NCI-H526 (cell line): Measurements from ENCODE around the gene IP6K1.

ENCODE experiments used
- DNase-seq, 2 experiments: peaks; one replicate each; lab custom pipeline; 2025; lab: John Stamatoyannopoulos, UW

The IP6K1 gene

DNA sequence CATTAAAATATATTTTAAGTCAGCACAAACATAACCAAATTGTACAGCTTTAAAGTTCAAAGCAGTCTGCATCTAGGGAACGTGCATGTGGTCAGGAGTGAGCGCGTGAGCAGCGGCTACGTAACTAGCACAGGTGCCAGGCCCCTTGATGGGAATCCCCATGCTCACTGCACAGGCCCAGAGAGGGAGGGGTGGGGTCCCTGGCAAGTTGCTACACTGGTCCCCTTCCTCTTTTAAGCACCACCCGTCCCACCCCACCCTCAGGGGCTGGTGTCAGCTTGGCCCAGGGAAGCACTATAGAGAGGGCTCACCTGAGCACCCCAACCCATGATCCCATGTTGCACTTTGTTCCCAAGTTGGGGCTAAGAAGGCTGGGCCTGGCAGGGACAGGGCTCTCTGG, 61.8 kb downstream of the IP6K1 start:
- DNase-seq = no peak

DNA sequence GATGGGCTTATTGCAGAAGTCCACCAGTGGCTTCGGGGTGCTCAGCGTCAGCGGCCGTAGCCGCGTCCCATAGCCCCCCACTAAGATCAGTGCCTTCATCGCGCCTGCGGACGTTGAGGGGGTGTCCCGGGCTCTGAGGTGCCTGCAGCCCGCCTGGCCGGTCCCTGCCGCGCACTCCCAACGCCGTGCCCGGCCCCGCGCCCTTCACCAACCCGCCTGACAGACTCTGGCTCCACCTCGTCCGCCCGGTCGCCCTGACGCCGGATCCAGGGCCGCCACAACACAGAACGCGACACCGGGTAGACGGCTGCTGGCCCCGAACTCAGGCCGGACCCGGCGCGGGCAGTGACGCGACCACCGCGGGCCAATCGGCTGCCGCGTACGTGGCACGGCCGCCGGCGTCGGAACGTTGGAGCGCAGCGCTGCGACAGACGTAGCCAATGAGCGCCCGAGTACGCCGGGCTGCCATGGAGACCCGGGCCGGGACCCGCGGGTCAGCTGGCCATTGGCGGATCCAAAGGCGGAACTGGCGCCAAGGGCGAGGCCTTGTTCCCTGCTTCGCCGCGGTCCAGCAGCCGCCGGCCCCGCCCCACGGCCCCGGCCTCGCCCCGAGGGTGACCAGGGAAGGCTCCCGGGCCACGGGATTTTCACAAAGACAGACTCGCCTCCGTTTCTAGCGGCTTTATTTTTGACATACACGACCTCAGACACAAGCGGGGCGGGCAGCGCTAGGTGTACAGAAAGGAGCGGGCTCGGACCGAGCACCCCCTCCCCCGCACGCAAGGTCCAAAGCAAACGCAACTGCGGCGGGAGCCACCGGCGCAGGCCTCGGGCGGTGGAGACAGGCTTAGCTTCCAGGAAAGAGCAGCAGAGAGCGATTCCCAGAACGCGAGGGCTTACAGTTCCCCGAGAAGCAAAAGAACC, 62.5 kb downstream of the IP6K1 start, which contains the start of gene GMPPB:
Gene GMPPB, minus strand, starts transcription at position 324 of the 924 bp plus-strand sequence. Its CDS starts 225 bp downstream, at position 99.
- DNase-seq = peak; percentile 86 to 98

DNA sequence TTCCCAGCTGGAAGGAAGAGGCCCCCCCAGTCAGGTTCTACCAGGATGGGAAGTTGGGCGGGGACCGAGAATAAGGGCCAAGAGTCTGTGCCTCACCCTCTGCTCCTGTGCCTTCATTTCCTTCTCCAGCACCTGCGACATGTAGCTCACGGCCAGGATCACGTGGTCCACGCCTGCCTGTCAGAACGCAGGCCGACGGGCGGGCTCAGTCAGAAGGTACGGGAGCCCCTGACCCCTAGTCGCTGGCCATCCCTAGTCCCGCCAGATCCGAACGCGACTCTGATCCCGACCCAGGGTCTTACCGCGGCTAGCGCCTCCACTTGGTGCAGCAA, 63.1 kb downstream of the IP6K1 start:
- DNase-seq = peak; percentile 29 to 59

DNA sequence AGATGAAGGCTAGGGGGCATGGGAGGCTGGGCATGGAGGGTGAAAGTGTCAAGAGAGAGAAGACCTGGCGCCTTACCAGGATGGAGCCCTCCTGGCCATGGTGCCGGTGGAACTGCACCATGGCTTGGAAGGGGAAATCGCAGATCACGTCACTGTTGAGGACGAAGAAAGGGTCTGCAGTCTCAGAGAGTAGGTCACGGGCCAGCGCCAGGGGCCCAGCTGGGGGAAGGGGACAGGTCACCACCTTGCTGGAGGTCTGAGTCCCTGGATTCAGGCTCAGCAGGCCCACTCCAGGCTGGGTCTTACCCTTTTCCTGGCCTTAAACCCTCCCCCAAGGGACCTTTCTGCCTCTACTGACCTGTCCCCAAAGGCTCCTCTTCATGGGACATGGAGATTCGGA, 63.4 kb downstream of the IP6K1 start:
- no peak for DNase-seq

DNA sequence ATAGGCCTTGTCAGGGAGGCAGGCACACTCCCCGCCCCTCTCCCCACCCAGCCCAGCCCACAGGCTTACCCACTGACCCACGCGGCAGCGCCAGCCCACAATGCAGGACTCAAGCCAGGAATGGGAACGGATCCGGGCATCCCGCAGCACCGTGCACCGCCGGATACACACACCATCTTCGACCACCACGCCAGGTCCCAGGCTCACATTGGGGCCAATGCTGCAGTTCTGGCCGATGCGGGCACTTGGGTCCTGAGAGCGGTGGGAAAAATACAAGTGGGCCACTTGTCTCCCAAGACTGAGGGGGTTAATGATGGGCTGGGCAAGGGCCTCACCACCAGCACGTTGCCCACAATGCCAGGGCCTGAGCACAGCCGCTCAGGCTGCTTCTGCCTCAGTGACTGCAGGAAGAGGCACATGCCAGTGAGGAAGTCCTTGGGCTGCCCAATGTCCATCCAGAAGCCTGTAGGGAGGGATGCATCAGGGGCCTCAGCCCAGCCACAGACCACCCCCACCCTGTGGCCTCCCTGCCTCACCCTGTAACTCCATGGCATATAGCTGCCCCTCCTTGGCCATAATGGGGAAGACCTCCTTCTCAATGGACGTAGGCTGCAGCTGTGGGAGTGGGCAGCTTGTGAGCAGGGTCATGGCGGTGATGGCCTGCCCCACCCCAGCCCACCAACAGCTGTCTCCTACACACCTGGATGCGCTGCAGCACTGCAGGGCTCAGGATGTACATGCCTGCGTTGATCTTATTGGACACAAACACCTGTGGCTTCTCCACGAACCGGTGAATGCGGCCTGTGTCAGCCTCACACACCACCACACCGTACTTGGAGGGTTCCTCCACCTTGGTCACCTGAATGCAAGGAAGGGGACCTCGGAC, 64.2 kb downstream of the IP6K1 start:
- no peak for DNase-seq

DNA sequence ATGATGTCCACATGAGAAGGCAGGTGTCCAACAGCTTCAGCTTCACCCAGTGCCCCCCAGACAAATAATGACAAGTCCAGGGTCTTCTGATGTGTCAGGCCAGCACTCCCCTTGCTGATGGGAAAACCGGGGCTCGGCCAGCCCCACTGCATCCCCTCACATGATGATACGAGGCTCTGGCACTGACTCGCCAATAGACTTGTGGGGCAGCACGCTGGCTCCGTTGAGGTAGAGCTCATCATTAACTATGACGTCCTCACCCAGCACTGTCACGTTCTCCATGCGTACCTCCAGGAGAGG, 64.8 kb downstream of the IP6K1 start:
- DNase-seq = no peak

DNA sequence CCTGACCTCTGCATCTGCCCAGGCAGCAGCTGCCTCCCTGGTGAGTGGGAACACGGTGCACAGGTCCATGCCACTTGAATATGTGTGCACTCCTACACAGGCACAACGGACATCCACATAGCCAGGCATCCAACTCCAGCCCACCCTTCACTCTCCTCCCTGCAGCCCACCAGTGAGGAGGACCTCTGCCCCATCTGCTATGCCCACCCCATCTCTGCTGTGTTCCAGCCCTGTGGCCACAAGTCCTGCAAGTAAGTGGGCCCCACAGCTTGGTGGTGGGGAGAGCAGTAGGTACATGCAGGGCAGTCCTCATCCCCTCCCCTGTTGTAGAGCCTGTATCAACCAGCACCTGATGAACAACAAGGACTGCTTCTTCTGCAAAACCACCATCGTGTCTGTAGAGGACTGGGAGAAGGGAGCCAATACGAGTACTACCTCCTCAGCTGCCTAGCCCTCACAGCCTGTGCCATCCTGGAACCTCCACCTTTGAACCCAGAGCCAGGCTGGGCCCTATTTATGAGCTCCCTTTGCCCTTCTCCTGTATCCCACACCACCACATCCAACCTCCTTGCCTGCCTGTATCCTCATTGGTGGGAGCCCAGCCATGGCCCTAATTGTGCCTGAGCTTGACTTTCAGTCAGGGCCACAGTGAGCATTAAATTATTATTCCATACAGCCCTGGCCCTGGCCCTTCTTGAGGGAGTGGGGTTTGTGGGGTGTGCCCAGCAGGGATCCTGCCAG, 65.3 kb downstream of the IP6K1 start:
- DNase-seq = no peak

DNA sequence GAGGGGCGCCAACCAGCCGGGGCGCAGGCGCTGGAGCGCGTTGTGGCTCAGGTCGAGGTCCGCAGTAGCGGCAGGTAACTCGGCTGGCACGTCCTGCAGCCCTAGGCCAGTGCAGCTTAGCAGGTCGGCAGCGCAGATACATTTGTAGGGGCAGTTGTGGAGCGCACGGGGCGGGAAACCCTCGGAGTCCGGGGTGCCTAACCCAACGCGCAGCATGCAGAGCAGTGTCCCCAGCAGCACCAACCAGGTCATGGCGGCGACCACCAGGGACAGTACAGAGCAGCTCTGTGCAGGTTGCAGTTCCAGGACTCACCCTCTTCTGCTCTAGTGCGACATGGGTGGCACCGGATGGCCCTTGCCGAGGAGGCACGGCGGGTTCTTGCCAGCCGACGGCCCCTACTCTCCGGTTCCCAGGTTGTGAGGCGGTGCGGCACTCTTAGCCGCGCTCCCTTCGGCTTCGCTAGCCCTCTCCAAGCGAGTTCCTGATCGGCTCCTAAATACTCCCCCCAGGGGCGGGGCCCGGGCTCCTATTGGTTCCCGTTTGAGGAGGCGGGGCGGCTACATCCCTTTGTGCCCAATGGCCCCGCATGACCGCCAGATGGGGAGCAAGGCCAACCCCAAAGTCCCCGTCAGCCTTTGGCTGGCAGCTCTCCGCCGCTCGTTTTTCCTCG, 67.0 kb downstream of the IP6K1 start, which contains the start of gene AMIGO3:
Gene AMIGO3, minus strand, starts transcription at position 471 of the 671 bp plus-strand sequence. Its CDS starts 219 bp downstream, at position 252.
- peak; percentile 73 to 96 for DNase-seq

DNA sequence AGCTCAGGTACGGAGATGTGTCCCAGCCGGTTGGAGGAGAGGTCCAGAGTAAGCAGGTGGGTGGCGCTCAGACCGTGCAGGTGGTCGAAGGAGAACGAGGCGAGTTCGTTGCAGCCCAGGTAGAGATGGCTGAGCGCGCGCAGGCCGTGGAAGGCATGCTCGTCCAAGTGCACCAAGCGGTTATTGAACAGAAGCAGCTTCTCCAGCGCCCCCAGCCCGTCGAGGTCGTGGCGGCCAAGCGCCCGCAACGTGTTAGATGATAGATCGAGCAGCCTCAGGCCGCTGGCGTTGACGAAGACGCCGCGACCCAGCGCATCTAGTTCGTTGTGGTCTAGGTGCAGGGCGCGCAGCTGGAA, 67.5 kb downstream of the IP6K1 start:
- peak in 1 of 2 experiments; percentile 35 for DNase-seq

DNA sequence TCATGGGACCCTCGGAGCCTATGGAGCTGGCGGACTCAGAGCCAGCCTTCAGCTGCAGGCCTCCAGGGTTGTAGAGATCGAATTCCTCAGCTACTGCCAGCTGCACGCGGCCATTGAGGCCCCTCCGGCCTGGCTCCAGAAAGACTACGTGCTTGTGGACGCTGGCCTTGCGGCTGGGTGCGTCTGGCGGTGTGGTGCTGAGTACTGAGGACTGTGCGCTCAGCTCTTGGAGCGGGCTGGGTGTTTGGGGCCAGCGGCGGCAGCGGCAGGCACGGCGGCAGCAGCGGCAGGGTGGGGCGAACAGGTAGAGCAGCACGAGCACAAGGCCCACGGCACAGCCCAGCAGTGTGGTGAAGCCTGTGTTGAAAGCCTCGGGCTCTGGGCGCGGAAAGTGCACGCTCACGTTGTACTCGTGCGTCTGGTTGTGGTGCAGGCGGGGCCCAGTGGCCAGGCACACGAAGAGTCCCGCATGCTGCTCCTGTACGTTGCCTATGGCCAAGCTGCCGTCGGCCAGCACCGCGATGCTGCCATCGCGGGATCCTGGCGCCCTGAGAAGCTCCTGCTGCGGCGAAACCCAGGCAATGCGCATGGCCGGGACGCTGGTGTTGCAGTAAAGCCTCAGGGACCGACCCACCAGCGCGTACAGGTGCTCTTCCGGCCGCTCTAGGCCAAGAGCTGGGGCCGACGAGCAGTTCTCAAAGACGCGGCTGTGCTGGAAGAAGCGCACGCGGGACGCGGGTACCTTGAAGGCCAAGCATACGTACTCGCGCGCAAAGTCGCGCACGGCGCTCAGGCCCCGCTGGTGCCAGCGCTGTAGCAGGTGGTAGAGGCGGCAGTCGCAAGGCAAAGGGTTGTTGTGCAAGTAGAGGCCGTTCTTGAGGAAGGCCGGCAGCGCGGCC, 68.1 kb downstream of the IP6K1 start:
- no peak for DNase-seq

DNA sequence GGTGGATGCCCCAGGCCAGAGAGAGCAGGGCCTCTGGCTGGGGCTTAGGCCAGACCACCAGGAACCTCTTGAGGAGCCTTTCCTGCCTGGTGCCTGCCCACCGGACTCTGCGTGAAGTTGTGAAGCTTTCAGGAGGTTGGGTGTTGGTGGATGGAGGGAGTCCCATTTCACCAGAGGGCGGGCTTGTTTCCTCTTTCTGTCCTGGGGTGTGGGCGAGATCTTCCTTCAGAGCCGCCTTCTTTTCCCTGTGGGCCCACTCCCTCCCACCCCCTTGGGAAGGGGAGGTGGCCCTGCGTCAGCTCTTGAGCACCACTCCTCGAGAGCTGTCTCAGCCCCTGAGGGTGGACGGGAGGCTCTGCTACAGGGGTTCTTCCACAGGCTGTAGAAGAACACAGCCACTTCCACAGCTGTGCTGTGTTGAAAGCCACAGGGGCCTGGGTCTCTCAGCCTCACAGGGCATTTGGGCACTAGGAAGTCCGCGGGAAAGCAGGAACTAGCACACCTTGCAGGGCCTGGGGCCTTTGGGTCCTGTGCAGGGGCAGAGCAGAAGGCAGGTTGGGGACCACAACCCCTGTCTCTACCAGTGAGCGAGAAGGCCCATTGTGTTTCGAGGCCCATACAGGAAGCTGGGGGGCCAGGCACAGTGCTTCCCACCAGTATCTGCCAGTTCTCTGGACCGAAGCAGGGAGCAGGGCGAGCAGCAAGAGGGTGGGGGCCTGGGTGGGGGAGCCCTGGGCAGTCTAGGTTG, 69.0 kb downstream of the IP6K1 start:
- DNase-seq = no peak

DNA sequence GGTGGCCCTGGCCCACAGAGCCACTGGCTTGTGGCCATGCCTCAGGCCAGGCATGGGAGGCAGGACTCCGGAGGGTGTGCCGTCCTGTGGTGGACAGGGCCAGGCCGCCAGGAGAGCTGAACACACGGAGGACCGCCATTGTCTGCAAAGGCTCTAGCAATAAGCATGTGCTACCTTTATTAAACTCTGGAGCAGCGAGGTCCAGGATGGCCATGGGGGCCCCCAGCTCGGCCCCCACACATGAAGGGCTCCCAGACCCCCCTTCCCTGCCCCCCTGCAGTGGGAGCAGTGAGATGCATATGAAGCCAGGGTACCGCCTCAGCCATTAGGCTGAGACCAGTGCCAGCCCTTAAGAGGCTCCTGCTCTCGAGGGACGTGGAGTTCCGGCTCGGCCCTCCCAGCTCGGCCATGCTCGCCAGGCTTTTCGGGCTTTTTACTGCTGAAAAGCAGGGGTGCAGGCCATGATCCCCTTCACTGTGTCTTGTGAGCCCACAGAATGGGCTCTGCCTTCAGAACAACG, 69.6 kb downstream of the IP6K1 start:
- DNase-seq = no peak

DNA sequence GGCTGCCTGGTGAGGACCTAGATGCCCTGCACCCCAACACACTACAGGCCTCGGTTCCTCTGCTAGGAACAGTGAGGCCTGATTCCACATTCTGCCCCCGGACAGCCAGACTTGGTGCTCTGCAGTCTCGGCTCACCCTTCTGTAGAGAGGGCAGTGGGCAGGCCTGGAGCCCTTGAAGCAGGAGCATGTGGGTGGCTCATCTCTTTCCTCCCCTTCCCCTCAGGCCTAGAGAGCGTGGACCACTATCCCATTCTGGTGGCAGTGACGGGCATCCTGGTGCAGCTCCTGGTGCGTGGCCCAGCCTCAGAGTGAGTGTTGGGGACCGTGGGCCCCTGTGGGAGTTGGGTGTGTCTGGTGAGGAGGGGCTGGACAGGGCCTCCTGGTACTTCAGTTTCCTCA, 70.2 kb downstream of the IP6K1 start:
- no peak for DNase-seq

DNA sequence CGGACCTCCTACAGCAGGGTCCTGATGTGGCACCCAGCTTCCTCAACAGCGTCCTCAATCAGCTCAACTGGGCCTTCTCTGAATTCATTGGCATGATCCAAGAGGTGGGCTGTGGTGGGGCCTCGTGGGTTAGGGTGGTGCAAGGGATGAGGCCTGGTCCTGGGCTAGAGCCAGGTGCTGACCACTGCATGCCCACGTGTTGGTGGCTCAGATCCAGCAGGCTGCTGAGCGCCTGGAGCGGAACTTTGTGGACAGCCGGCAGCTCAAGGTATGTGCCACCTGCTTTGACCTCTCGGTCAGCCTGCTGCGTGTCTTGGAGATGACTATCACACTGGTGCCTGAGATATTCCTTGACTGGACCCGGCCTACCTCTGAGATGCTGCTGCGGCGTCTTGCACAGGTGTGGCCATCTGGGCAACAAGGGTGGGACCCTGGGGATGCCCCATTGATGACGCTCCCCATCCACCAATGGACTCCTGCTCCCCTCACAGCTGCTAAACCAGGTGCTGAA, 70.7 kb downstream of the IP6K1 start:
- DNase-seq = no peak

DNA sequence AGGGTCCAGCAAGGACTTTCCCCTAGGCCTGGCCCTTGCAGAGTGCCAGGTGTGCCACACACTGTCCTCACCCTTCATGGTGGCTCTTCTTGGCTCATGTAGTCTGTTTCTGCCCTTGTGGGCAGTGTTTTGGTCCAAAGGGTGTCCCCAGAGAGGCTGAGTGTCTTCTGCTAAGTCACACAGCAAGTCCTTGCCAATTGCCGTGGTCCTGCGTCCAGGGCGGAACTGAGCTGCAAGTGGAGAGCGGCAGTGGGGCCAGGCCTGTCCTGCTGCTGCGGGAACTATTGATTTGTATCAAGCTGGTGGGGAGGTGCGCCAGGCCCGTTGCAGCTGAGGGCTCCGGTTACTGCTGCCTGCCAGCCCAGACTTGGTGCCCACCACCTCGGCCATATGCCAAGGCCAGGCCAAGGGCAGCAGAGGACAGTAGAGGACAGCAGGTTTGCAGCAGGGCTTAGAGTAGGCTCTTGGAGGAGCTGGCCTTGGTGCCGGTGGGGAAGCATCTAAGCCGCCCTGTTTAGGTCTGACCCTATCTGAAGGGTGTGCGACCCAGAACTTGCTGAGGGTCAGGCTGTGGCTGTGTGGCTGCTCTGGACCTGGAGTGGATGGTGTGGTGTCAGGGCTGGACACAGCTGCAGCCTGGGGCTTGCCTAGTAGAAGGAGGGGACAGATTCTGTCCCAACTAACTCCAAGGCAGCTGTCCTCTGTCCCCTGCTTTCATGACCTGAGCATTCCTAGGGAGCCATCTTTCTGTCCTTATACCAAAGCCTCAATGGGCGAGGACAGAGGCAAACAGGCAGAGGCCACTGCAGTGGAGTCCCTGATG, 71.4 kb downstream of the IP6K1 start:
- DNase-seq = no peak

DNA sequence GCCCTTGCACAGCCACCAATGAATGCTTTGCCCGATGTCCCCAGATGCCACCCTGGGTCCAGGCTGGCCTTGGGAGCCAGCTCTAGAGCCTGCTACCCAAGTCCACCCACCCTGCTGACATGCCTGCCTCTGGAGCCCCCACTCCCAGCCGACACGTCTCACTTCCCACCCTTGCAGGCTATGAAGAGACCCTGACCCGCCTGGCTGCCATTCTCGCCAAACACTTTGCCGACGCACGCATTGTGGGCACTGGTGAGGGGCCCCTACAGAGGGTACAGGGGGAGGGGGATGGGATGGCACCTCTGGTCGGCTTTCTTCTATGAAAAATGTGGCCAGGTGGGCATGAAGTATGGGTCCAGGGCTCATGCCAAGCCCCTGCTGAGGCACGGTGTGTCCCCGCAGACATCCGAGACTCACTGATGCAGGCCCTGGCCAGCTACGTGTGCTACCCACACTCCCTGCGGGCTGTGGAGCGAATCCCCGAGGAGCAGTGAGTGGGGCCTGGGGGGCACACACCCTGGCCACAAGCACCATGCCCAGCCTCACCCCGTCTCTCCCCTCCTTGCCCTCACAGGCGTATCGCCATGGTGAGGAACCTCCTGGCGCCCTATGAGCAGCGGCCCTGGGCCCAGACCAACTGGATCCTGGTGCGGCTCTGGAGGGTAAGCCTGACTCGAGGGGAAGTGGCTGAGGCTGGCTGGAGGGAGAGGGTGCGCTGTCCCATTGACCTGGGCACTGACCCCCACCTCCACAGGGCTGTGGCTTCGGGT, 72.8 kb downstream of the IP6K1 start:
- no peak for DNase-seq

DNA sequence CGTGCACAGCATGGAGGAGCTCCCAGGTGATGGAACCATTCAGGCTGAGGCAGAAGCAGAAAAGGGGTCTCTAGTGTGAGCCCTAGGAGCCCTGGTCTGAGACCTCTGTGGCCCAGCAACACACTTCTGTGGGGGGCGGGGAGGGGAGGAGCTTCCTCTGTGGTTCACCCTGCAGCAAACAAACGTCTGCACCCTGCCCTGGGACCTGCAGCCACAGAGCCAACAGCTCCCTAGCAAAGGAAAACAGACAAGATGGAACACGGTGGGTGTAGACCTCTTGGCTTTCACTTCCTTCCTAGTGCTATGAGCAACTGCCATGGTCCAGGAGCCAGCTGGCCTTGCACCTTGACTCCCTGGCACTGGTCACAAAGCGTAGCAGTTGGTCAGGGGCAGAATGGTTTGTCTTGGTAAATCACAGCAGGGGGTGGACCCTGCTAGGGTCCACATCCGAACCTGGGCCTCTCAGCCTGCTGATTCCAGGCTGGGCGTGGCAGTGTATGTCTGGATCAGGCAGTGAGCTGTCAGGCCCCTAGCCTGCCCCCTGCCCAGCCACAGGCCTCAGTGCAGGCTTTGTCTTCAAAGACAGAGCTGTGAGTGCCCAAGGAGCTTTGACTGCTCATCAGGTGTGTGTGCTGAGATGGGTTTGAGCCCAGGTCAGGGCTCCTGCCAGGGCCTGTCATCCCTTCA, 73.6 kb downstream of the IP6K1 start:
- no peak for DNase-seq
